ENCODE measurements around the gene PLTP. TPM values are rescaled to one million over a fixed set of nuclear protein-coding genes. Genes with fewer than 3 reads are reported as not detected.

PLTP gene
- total and polyA plus RNA-seq, 2 of the 13 experiments (the other 11 are each of a cell fraction or from before 2014, with no cell fraction given) = 16.9 to 28.6 TPM

DNA sequence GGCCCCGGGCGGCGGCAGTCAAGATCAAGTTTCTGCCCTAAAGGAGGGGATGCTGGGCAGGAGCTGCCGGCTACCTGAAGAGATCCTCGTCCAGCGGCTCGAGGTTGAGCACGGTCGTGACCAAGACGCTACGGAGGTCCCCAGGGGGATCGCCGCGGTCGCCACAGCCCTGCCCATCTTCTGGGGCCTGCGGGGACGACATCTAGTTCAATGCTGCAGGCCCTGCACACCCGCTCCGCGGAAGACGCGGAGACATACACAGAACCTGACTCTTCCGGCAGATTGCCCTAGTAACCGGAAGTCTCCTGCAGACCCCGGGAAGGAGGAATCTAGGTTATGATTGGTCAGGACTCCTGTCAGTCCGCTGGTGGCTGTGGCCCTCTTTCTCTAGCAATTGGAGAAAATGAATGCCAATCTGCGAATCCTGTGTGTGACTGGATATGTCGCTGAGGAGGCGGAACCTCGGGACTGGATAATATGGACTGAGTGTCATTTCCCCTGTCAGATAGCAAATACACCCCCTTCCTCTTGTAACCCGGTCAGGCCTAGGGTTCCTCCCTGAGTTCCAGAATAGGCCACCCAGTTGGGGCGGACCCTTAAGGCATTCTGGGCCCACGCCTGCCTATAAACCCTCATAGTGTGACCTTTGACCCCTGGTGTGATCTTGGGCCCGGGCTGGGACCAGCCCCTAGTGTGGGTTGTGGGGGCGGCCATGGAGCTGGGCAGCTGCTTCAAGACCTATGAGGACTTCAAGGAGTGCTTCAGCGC is 54.7 kb downstream of the PLTP start, which contains the start of the genes ACOT8 and ZSWIM3 (continued):
- TF ChIP-seq ZNF776 (CRISPR knock-in tag; IDR thresholded peaks at IDR 0.05) (peak; percentile 70; the same call in 1 of the 2 replicates), FOXA1 (IDR thresholded peaks at IDR 0.05) (no peak), FOXA1 (CRISPR knock-in tag; IDR thresholded peaks at IDR 0.05) (no peak), KDM4B (CRISPR knock-in tag; IDR thresholded peaks at IDR 0.05) (0 out of 2 replicates have a peak, but pooled peaks have one; percentile 8), RNF2 (conservative IDR thresholded peaks at IDR 0.05; ENCODE audit: low read depth) (no peak; the same call in 1 of the 2 replicates), SIN3B (IDR thresholded peaks at IDR 0.05; ENCODE audit: low read length) (peak; percentile 48; the same call in 1 of the 2 replicates), HDAC6 (IDR thresholded peaks at IDR 0.05; ENCODE audit: low read depth, low read length) (no peak), MTF1 (CRISPR knock-in tag; IDR thresholded peaks at IDR 0.05) (no peak), ZNF530 (CRISPR knock-in tag; IDR thresholded peaks at IDR 0.05; ENCODE audit: low read depth) (peak; percentile 38; the same call in 1 of the 2 replicates), KDM5B (CRISPR knock-in tag; IDR thresholded peaks at IDR 0.05; ENCODE audit: borderline replicate concordance) (peak; percentile 94), FOXK2 (IDR thresholded peaks at IDR 0.05) (peak; percentile 77), ZNF124 (CRISPR knock-in tag; IDR thresholded peaks at IDR 0.05) (no peak; the same call in 1 of the 2 replicates), KMT2B (CRISPR knock-in tag; IDR thresholded peaks at IDR 0.05) (peak; percentile 88), ZNF205 (CRISPR knock-in tag; IDR thresholded peaks at IDR 0.05) (0 out of 2 replicates have a peak, but pooled peaks have one; percentile 42), ZNF75D (CRISPR knock-in tag; IDR thresholded peaks at IDR 0.05; ENCODE audit: borderline replicate concordance) (no peak), ZNF432 (CRISPR knock-in tag; IDR thresholded peaks at IDR 0.05; ENCODE audit: borderline replicate concordance) (no peak), ATAD3A (CRISPR knock-in tag; IDR thresholded peaks at IDR 0.05) (0 out of 2 replicates have a peak, but pooled peaks have one; percentile 27), ZNF816 (CRISPR knock-in tag; IDR thresholded peaks at IDR 0.05; ENCODE audit: borderline replicate concordance) (no peak; the same call in 1 of the 2 replicates), MEIS1 (CRISPR knock-in tag; IDR thresholded peaks at IDR 0.05; ENCODE audit: borderline replicate concordance) (peak; percentile 93; the same call in 1 of the 2 replicates), ZFP41 (CRISPR knock-in tag; IDR thresholded peaks at IDR 0.05; ENCODE audit: borderline replicate concordance) (no peak), HIVEP1 (CRISPR knock-in tag; IDR thresholded peaks at IDR 0.05) (peak; percentile 27)
- TF ChIP-seq, protein P1, sequence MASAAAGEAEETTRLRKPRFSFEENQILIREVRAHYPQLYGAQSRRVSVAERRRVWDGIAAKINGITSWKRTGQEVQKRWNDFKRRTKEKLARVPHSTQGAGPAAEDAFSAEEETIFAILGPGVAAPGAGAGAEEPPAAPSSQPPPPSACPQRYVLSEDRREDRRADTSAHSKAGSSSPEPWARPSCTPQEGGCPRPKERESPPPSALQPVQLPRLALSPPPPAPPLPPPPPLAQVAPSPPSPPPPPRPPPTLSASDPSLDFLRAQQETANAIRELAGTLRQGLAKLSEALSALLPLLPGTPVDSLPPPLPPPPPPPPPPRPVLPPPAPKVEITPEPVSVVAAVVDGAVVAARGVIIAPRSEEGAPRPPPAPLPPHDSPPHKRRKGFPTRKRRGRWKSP (CRISPR knock-in tag; IDR thresholded peaks at IDR 0.05) = peak; percentile 75; the same call in 1 of the 2 replicates
- TF ChIP-seq, protein P2, sequence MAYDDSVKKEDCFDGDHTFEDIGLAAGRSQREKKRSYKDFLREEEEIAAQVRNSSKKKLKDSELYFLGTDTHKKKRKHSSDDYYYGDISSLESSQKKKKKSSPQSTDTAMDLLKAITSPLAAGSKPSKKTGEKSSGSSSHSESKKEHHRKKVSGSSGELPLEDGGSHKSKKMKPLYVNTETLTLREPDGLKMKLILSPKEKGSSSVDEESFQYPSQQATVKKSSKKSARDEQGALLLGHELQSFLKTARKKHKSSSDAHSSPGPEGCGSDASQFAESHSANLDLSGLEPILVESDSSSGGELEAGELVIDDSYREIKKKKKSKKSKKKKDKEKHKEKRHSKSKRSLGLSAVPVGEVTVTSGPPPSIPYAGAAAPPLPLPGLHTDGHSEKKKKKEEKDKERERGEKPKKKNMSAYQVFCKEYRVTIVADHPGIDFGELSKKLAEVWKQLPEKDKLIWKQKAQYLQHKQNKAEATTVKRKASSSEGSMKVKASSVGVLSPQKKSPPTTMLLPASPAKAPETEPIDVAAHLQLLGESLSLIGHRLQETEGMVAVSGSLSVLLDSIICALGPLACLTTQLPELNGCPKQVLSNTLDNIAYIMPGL (CRISPR knock-in tag; IDR thresholded peaks at IDR 0.05; ENCODE audit: borderline replicate concordance in 1 of 2, low read depth in 1 of 2) = peak; percentile 74 to 81
- TF ChIP-seq, protein P3, sequence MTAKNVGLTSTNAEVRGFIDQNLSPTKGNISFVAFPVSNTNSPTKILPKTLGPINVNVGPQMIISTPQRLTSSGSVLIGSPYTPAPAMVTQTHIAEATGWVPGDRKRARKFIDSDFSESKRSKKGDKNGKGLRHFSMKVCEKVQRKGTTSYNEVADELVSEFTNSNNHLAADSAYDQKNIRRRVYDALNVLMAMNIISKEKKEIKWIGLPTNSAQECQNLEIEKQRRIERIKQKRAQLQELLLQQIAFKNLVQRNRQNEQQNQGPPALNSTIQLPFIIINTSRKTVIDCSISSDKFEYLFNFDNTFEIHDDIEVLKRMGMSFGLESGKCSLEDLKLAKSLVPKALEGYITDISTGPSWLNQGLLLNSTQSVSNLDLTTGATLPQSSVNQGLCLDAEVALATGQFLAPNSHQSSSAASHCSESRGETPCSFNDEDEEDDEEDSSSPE (CRISPR knock-in tag; IDR thresholded peaks at IDR 0.05) = peak; percentile 50
- TF ChIP-seq, protein P4, sequence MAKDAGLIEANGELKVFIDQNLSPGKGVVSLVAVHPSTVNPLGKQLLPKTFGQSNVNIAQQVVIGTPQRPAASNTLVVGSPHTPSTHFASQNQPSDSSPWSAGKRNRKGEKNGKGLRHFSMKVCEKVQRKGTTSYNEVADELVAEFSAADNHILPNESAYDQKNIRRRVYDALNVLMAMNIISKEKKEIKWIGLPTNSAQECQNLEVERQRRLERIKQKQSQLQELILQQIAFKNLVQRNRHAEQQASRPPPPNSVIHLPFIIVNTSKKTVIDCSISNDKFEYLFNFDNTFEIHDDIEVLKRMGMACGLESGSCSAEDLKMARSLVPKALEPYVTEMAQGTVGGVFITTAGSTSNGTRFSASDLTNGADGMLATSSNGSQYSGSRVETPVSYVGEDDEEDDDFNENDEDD (CRISPR knock-in tag; IDR thresholded peaks at IDR 0.05; ENCODE audit: borderline replicate concordance) = no peak

Measured in HepG2 (cell line).